B cell (primary cell): ENCODE data around the gene FOXB2. TPM values are rescaled to one million over a fixed set of nuclear protein-coding genes. Genes with fewer than 3 reads are reported as not detected.

Experiments used
- ATAC-seq: fragments of 200-7000 bp; cut with Tn5 transposase; one replicate; pipeline ENCODE4 v1.10.0; 2021; ENCODE audit warnings: low read depth, mild to moderate bottlenecking, moderate number of reproducible peaks, moderate library complexity
- CTCF ChIA-PET: fragments of 350-600 bp; sonication (Branson Sonifier 250); formaldehyde crosslinking; loops from one replicate; lab custom pipeline; 2021; ENCODE audit warnings: antibody characterized with exemption, inconsistent platforms; lab: Charles Lee
- POLR2A ChIA-PET: fragments of 350-600 bp; sonication (Branson Sonifier 250); formaldehyde crosslinking; loops from one replicate; lab custom pipeline; 2021; ENCODE audit warnings: antibody characterized with exemption; lab: Charles Lee
- DNase-seq: peaks from one replicate; pipeline ENCODE4 v3.0.0; 2013
- H2AFZ ChIP-seq: 2 replicates; pipeline ENCODE4 v1.6.1; 2012; ENCODE audit warnings: mild to moderate bottlenecking, low read depth, low read length; ENCODE audit not compliant: insufficient read depth, poor library complexity, severe bottlenecking
- H3K27ac ChIP-seq, 2 donors: 1 replicate in 1 of 2; 2 replicates in 1 of 2; pipeline ENCODE4 v1.5.1; 2012 to 2013; ENCODE audit warnings: low read length in 2 of 2, mild to moderate bottlenecking in 2 of 2, moderate library complexity in 1 of 2
- H3K27me3 ChIP-seq, 4 experiments: fragments of 200-600 bp in 1 of 4; sonication (generic) in 1 of 4; replicated peaks in 1 of 4; 1 replicate in 2 of 4; 2 replicates in 2 of 4; pipeline versions ENCODE4 v1.6.1 to v1.7.0; 2013 to 2016; ENCODE audit warnings: low read length in 3 of 4, mild to moderate bottlenecking in 2 of 4, mixed read lengths in 1 of 4, moderate library complexity in 1 of 4; ENCODE audit not compliant: insufficient read depth in 4 of 4, control insufficient read depth in 3 of 4; ENCODE audit errors: control extremely low read depth in 1 of 4
- H3K36me3 ChIP-seq, 2 experiments: replicated peaks in 1 of 2; 1 replicate in 1 of 2; 2 replicates in 1 of 2; pipeline versions ENCODE4 v1.6.1 to v1.7.1; 2013; ENCODE audit warnings: low read length in 1 of 2; ENCODE audit not compliant: insufficient read depth in 2 of 2, control insufficient read depth in 1 of 2; ENCODE audit errors: control extremely low read depth in 1 of 2, extremely low read depth in 1 of 2
- H3K4me1 ChIP-seq, 2 donors: fragments of 200-600 bp in 1 of 2; sonication (generic) in 1 of 2; 1 replicate in 1 of 2; 2 replicates in 1 of 2; pipeline versions ENCODE4 v1.5.1 to v1.6.1; 2013 to 2017; ENCODE audit warnings: low read length in 2 of 2; ENCODE audit not compliant: control insufficient read depth in 2 of 2, insufficient read depth in 2 of 2
- H3K4me2 ChIP-seq: replicated peaks from 2 replicates; pipeline ENCODE3; 2012; ENCODE audit warnings: mild to moderate bottlenecking, low read depth, low read length; ENCODE audit not compliant: poor library complexity, severe bottlenecking
- H3K4me3 ChIP-seq, 5 experiments: fragments of 200-600 bp in 1 of 5; sonication (generic) in 1 of 5; 1 replicate in 3 of 5; 2 replicates in 2 of 5; pipeline versions ENCODE4 v1.5.1 to v1.7.0; 2011 to 2016; ENCODE audit warnings: low read length in 4 of 5, mild to moderate bottlenecking in 4 of 5, low read depth in 2 of 5, control low read depth in 1 of 5, moderate library complexity in 1 of 5; ENCODE audit not compliant: insufficient read depth in 1 of 5; ENCODE audit errors: control extremely low read depth in 1 of 5, extremely low read depth in 1 of 5
- H3K79me2 ChIP-seq: fragments of 200-600 bp; sonication (generic); one replicate; pipeline ENCODE4 v1.6.0; 2016; ENCODE audit warnings: low read length; ENCODE audit not compliant: control insufficient read depth, insufficient read depth
- H3K9ac ChIP-seq: fragments of 200-600 bp; sonication (generic); 2 replicates; pipeline ENCODE4 v1.6.1; 2017; ENCODE audit warnings: mild to moderate bottlenecking, low read length, moderate library complexity
- H3K9me3 ChIP-seq, 3 donors: one replicate each; pipeline versions ENCODE4 v1.6.1 to v1.7.1; 2013; ENCODE audit warnings: low read length in 2 of 3; ENCODE audit not compliant: control insufficient read depth in 2 of 3, insufficient read depth in 1 of 3; ENCODE audit errors: control extremely low read depth in 1 of 3
- H4K20me1 ChIP-seq: 2 replicates; pipeline ENCODE4 v1.6.0; 2012; ENCODE audit warnings: mild to moderate bottlenecking, low read length; ENCODE audit not compliant: insufficient read depth, control insufficient read depth, poor library complexity, severe bottlenecking
- H3K27ac Mint-ChIP-seq: one replicate; pipeline ENCODE4 v1.8.0; 2021; ENCODE audit warnings: mixed read lengths
- H3K27me3 Mint-ChIP-seq: one replicate; pipeline ENCODE4 v1.8.0; 2021; ENCODE audit warnings: mixed read lengths
- H3K4me1 Mint-ChIP-seq: one replicate; pipeline ENCODE4 v1.8.0; 2021; ENCODE audit warnings: mixed read lengths
- H3K4me3 Mint-ChIP-seq: one replicate; pipeline ENCODE4 v1.8.0; 2021; ENCODE audit warnings: mixed read lengths
- H3K9me3 Mint-ChIP-seq: one replicate; pipeline ENCODE4 v1.8.0; 2022; ENCODE audit warnings: mixed read lengths; ENCODE audit not compliant: insufficient read depth
- CTCF ChIP-seq: fragments of 200-600 bp; IDR thresholded peaks from one replicate; pipeline ENCODE4 v1.8.0; 2022; ENCODE audit warnings: antibody characterized with exemption, mild to moderate bottlenecking
- EZH2 ChIP-seq: IDR thresholded peaks from 2 replicates; pipeline ENCODE4 v1.6.1; 2012; ENCODE audit warnings: borderline replicate concordance, low read depth, mild to moderate bottlenecking, moderate library complexity, low read length; ENCODE audit not compliant: insufficient read depth, poor library complexity, severe bottlenecking
- WGBS: methylation state at CpG from one replicate; pipeline ENCODE4 v1.1.5; 2013; ENCODE audit warnings: missing lambda C conversion rate; ENCODE audit not compliant: insufficient coverage; 5-methylcytosine and 5-hydroxymethylcytosine counted together
- intact Hi-C: fragments of 100-400 bp; cut with micrococcal nuclease; formaldehyde crosslinking; loops from one replicate; pipeline ENCODE4 v1.10.0; 2022
- polyA plus RNA-seq: library from polyadenylated mRNA; depleted of rRNA; stranded (reverse); fragments of >200 nt; gene quantifications from 2 replicates; pipeline ENCODE4 v1.2.3, GENCODE V29; 2012
- total RNA-seq, 2 donors: library from RNA; stranded (reverse); fragments of 120-200 nt in 1 of 2; gene quantifications; 1 replicate in 1 of 2; 2 replicates in 1 of 2; pipeline versions ENCODE4 v1.2.3 to v1.2.4, GENCODE V29; 2013 to 2022

FOXB2 gene
- total and polyA plus RNA-seq, 2 donors (not counting 1 experiment from before 2014, with no cell fraction given) = not detected

DNA sequence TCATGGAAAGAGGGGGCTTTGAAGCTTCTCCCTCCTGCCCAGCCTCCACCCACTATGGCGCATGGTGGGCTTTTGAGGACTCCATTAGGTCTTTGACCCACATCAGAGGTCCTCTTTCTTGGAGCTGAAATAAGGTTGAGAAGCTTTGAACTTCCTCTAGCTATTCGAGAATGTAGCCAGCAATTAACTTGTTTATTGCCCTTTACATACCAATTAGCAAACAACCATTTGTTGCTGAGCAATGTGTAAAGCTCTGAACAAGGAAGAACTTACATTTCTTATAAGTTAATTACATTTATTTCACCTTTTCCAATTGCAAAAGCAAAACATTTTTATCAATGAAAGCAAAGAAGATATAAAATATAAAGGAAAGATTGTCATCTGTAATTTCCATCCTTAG is 30.5 kb upstream of the FOXB2 start:
- TF ChIP-seq EZH2 (no peak), CTCF (no peak)
- H3K4me3 ChIP-seq = no peak overlapping the region
- Mint-ChIP-seq H3K27me3 (peaks cover 23% of the 10 kb centered on the region), H3K4me1 (no peaks in the 10 kb centered on the region), H3K27ac (no peak overlapping the region), H3K9me3 (no peaks in the 10 kb centered on the region), H3K4me3 (no peak overlapping the region)
- CTCF ChIA-PET = no interaction called here
- no peak overlapping the region for H2AFZ ChIP-seq
- H3K9ac ChIP-seq = no peak overlapping the region
- H3K4me1 ChIP-seq = no peaks in the 10 kb centered on the region
- no peaks in the 10 kb centered on the region for H3K36me3 ChIP-seq
- POLR2A ChIA-PET = no interaction called here
- no peaks in the 10 kb centered on the region for H4K20me1 ChIP-seq
- peaks cover 0 to 8% (median 1%) of the 10 kb centered on the region in 4 experiments for H3K27me3 ChIP-seq
- no peaks in the 10 kb centered on the region for H3K79me2 ChIP-seq
- WGBS = no CpG with 5 or more reads among the region's 2 CpGs
- no peak overlapping the region for H3K4me2 ChIP-seq
- intact Hi-C loops = loop anchor here (5.0 kb wide), 3 partner anchors 322 to 587 kb away; no protein-coding TSS in a partner anchor
- H3K9me3 ChIP-seq = no peaks in the 10 kb centered on the region
- DNase-seq (no peak), ATAC-seq (no peak)
- H3K27ac ChIP-seq = no peak overlapping the region

GRCh38 chr9:76989501-76989900 is 30.0 kb upstream of the FOXB2 start:
- TF ChIP-seq CTCF = no peak
- TF ChIP-seq EZH2 = no peak
- H3K9me3 Mint-ChIP-seq = no peaks in the 10 kb centered on the region
- H3K9me3 ChIP-seq = no peaks in the 10 kb centered on the region
- CTCF ChIA-PET = no interaction called here
- no peak for DNase-seq
- peaks cover 0 to 3% (median 1%) of the 10 kb centered on the region in 4 experiments for H3K27me3 ChIP-seq
- no peaks in the 10 kb centered on the region for H4K20me1 ChIP-seq
- H3K36me3 ChIP-seq = no peaks in the 10 kb centered on the region
- H3K9ac ChIP-seq = no peak overlapping the region
- no peak for ATAC-seq
- no peak overlapping the region for H3K27ac ChIP-seq
- no peaks in the 10 kb centered on the region for H3K4me1 Mint-ChIP-seq
- no peak overlapping the region for H2AFZ ChIP-seq
- H3K4me3 ChIP-seq = no peak overlapping the region
- 67% methylated on average over 3 of the region's 3 CpGs for WGBS
- H3K4me2 ChIP-seq = no peak overlapping the region
- no peaks in the 10 kb centered on the region for H3K79me2 ChIP-seq
- H3K27me3 Mint-ChIP-seq = peaks cover 23% of the 10 kb centered on the region
- no peaks in the 10 kb centered on the region for H3K4me1 ChIP-seq
- H3K4me3 Mint-ChIP-seq = no peak overlapping the region
- intact Hi-C loops = loop anchor here (5.0 kb wide), 3 partner anchors 322 to 587 kb away; no protein-coding TSS in a partner anchor
- POLR2A ChIA-PET = no interaction called here
- no peak overlapping the region for H3K27ac Mint-ChIP-seq
